Vagina (tissue), 2 donors: ENCODE measurements around the gene WWC2. TPM values are rescaled to one million over a fixed set of nuclear protein-coding genes. Genes with fewer than 3 reads are reported as not detected.
"Not testable (repeated sequence)": the region's sequence is repeated elsewhere in the genome, so short reads cannot be mapped to it uniquely, and the experiment has no call there.

Experiments
- DNase-seq, 2 donors: peaks; one replicate each; pipeline ENCODE4 v3.0.0-alpha.2; 2017; ENCODE audit errors: extremely low spot score in 2 of 2
- H3K27ac ChIP-seq: fragments of 200-600 bp; sonication (generic); one replicate; pipeline ENCODE4 v1.5.1; 2019
- H3K27me3 ChIP-seq: fragments of 200-600 bp; sonication (generic); one replicate; pipeline ENCODE4 v1.5.1; 2019
- H3K36me3 ChIP-seq, 2 donors: fragments of 200-600 bp; sonication (generic); one replicate each; pipeline ENCODE4 v1.5.1; 2017 to 2019
- H3K4me1 ChIP-seq: fragments of 200-600 bp; sonication (generic); one replicate; pipeline ENCODE4 v1.5.1; 2019
- H3K4me3 ChIP-seq, 2 donors: fragments of 200-600 bp; sonication (generic); 1 replicate in 1 of 2; 2 replicates in 1 of 2; pipeline ENCODE4 v1.5.1; 2016 to 2019
- H3K9me3 ChIP-seq: fragments of 200-600 bp; sonication (generic); one replicate; pipeline ENCODE4 v1.5.1; 2019
- CTCF ChIP-seq, 3 experiments: fragments of 450-650 bp in 2 of 3; fragments of 200-600 bp in 1 of 3; sonication (generic) in 1 of 3; IDR thresholded peaks; one replicate each; pipeline ENCODE4 v1.5.1; 2017 to 2019; ENCODE audit warnings: antibody characterized with exemption in 3 of 3, mild to moderate bottlenecking in 2 of 3, moderate library complexity in 2 of 3
- POLR2A ChIP-seq, 2 donors: fragments of 450-650 bp; IDR thresholded peaks; one replicate each; pipeline ENCODE4 v1.6.1; 2017; ENCODE audit warnings: antibody characterized with exemption in 2 of 2, mild to moderate bottlenecking in 2 of 2, moderate library complexity in 2 of 2
- POLR2AphosphoS5 ChIP-seq, 2 donors: sonication (generic); formaldehyde crosslinking; IDR thresholded peaks; one replicate each; pipeline ENCODE4 v1.9.0; 2017; ENCODE audit warnings: antibody characterized with exemption in 2 of 2, mild to moderate bottlenecking in 2 of 2, low read depth in 1 of 2; ENCODE audit not compliant: insufficient read depth in 1 of 2
- intact Hi-C: fragments of 100-400 bp; cut with DNase I; formaldehyde crosslinking; loops from one replicate; pipeline ENCODE4 v1.15.1; 2023
- total RNA-seq: library from RNA; depleted of rRNA; stranded (reverse); fragments of >200 nt; gene quantifications from one replicate; pipeline ENCODE4 v1.2.3, GENCODE V29; 2016

The WWC2 gene
- total RNA-seq, 1 donor from 2014 or later: 24.3 TPM

- no peaks in the 10 kb centered on the region for H3K27me3 ChIP-seq
- no peak overlapping the region for H3K27ac ChIP-seq
- peaks cover 11% of the 10 kb centered on the region for H3K4me1 ChIP-seq
- intact Hi-C loops: no loop called here
- no peaks in the 10 kb centered on the region for H3K9me3 ChIP-seq
- no peak overlapping the region for H3K4me3 ChIP-seq
- no peak for DNase-seq
- no peak for TF ChIP-seq POLR2A (IDR thresholded peaks at IDR 0.05)
- TF ChIP-seq CTCF (IDR thresholded peaks at IDR 0.05): no peak
- TF ChIP-seq POLR2AphosphoS5 (IDR thresholded peaks at IDR 0.05; ENCODE audit: insufficient read depth in 1 of 2, low read depth in 1 of 2): no peak
- H3K36me3 ChIP-seq: no peaks in the 10 kb centered on the region
Observed at GRCh38 chr4:183149616-183150539, 50.8 kb downstream of the WWC2 start.

- DNase-seq, H3K36me3 ChIP-seq, H3K4me3 ChIP-seq, H3K9me3 ChIP-seq, H3K27me3 ChIP-seq, H3K27ac ChIP-seq, intact Hi-C loops: not testable (repeated sequence)
- peaks cover 11% of the 10 kb centered on the region for H3K4me1 ChIP-seq
Observed at GRCh38 chr4:183150664-183151063, 51.6 kb downstream of the WWC2 start.

- DNase-seq, intact Hi-C loops, H3K4me3 ChIP-seq: not testable (repeated sequence)
Observed at GRCh38 chr4:183152232-183152631, 53.2 kb downstream of the WWC2 start.

GRCh38 chr4:183153190-183153916, 54.3 kb downstream of the WWC2 start:
- Histone ChIP-seq H3K27ac (no peak overlapping the region), H3K36me3 (no peaks in the 10 kb centered on the region), H3K27me3 (no peaks in the 10 kb centered on the region), H3K4me3 (no peak overlapping the region), H3K4me1 (no peaks in the 10 kb centered on the region), H3K9me3 (no peaks in the 10 kb centered on the region)
- no peak for DNase-seq
- intact Hi-C loops: no loop called here
- TF ChIP-seq CTCF (IDR thresholded peaks at IDR 0.05) (no peak), POLR2A (IDR thresholded peaks at IDR 0.05) (no peak), POLR2AphosphoS5 (IDR thresholded peaks at IDR 0.05; ENCODE audit: insufficient read depth in 1 of 2, low read depth in 1 of 2) (no peak)

More at GRCh38 chr4:183152232-183152631, 53.2 kb downstream of the WWC2 start:
- not testable (repeated sequence) for H3K27me3 ChIP-seq, H3K36me3 ChIP-seq, H3K9me3 ChIP-seq, H3K4me1 ChIP-seq, H3K27ac ChIP-seq

- no peak for TF ChIP-seq CTCF (IDR thresholded peaks at IDR 0.05)
- TF ChIP-seq POLR2A (IDR thresholded peaks at IDR 0.05): no peak
- Histone ChIP-seq H3K36me3 (no peaks in the 10 kb centered on the region), H3K27me3 (no peaks in the 10 kb centered on the region), H3K4me3 (no peak overlapping the region), H3K4me1 (no peaks in the 10 kb centered on the region), H3K9me3 (no peaks in the 10 kb centered on the region), H3K27ac (no peak overlapping the region)
- no peak for DNase-seq
- intact Hi-C loops: no loop called here
Observed at GRCh38 chr4:183154701-183155391, 55.8 kb downstream of the WWC2 start.
